Left forelimb (tissue), 1 donor: ENCODE measurements around the gene OBP2A.

Experiments
- DNase-seq: peaks from one replicate; pipeline ENCODE4 v3.0.0-alpha.2; 2018; ENCODE audit warnings: low spot score

OBP2A gene

DNA sequence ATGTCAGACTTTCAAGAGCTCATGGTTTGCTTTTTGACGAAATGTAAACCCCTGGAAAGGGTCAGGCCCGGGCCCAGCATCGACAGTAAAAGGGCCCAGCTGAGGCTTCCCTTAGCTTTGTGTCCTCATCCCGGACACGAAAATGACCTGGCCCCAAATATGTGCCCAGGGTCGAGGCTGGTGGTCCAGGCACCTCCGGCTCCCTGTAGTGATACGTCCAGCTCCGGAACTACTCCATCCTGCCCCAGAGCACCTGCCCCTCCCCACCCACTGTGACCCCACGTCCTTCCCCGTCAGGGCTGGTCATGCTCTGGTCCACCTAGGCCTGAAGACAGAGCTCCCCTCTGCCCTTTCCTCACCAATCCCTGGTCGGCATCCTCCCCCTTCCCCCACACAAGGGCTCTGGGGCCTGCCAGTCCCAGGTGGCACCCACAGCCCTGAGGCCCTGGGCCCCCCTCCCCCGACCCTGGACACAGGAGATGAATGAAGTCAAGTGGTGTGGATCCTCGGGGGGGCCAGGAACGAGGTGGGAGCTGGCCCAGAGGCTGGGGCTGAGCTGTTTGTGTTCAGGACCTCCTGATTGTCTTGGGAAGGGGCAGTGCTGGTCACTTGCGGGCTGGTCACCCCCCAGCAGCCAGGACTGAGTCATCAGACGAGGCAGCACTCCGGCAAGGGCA lies 6.2 kb downstream of the OBP2A start:
- DNase-seq = no peak

DNA sequence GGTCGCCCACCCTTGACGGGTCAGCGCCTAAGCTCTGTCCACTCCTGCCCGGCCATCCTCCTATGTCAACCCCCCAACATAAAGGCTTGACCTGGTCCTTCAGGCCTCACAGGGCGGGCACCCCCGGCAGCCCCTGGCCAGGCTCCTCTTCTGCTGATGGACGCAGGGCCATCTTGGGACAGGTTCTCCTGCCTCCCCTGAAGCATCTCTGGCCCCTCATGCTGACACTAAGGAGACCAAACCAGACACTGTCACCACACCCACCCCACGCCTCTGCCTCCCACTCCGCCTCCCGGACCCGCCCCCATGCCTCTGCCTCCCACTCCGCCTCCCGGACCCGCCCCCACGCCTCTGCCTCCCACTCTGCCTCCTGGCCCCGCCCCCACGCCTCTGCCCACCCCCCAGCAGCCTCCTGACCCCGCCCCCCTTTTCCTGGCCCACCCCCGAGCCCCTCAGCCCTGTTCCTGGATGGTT lies 6.8 kb downstream of the OBP2A start:
- no peak for DNase-seq

DNA sequence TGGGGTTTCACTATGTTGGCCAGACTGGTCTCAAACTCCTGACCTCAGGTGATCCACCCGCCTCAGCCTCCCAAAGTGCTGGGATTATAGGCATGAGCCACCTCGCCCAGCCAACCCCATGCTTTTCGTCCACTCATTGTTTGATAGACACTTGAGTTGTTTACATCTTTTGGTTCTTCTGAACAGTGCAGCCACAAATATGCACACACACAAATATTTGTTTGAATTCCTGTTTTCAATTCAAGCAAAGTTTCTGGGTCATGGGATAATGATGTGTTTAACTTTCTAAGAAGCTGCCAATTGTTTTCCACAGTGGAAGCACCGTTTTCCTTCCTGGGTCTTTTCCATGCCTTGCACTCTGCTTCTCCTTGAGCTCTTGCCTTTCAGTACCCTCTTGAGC lies 8.8 kb downstream of the OBP2A start:
- DNase-seq = no peak

DNA sequence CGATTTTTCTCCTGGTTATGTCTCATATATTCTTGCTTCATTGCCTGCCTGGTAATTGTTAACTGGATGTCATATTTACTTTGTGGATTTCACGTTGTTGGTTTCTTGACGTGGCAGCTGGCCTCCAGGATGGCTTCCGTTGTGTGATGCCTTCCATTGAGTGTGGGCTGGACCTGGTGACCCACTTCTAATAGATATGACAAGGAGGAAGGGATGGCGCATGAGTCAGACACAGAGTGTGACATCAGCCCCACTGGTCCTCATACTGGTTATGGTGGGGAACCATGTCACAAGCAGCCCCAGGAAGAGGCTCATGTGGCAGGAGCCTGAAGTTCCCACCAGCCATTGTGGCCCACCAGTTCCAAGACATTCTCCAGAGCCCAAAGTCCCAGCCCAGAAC lies 9.3 kb downstream of the OBP2A start:
- no peak for DNase-seq

DNA sequence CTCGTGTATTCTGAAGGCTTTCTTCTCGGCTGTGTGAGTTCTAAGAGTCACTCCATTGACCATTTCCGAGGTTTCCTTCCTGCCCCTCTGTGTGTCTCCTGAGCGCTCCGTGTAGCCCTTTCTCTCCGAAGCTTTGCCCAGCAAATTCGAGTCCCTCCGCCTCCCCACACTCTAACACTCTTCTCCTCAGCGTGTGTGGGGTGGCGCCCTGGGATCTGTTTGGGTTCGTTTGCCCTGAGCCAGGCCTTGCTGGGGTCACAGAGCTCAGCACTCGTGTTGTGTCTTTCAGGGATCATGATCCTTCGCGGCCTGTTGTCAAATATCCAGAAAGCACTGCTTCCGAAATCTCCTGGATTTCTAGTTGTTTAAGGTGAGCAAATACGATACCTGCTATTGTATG lies 10.0 kb downstream of the OBP2A start:
- DNase-seq = no peak

DNA sequence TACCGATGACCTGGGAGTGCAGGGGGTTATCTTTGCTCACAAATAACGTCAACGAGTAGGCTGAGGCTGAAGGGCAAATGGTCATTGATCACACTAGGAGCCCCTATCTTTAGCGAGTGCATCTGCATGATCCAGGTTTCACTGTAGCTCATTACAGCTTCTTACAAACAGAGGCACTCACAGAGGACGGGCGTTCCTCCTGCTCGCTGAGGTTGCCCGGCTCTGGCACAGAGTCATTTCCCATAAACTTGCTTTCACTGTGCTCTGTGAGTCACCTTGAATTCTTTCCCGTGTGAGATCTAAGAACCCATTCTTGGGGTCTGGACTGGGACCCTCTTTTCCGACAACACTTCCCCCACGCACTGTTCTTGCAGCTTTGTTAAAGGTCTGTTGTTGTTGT lies 13.7 kb downstream of the OBP2A start:
- no peak for DNase-seq

DNA sequence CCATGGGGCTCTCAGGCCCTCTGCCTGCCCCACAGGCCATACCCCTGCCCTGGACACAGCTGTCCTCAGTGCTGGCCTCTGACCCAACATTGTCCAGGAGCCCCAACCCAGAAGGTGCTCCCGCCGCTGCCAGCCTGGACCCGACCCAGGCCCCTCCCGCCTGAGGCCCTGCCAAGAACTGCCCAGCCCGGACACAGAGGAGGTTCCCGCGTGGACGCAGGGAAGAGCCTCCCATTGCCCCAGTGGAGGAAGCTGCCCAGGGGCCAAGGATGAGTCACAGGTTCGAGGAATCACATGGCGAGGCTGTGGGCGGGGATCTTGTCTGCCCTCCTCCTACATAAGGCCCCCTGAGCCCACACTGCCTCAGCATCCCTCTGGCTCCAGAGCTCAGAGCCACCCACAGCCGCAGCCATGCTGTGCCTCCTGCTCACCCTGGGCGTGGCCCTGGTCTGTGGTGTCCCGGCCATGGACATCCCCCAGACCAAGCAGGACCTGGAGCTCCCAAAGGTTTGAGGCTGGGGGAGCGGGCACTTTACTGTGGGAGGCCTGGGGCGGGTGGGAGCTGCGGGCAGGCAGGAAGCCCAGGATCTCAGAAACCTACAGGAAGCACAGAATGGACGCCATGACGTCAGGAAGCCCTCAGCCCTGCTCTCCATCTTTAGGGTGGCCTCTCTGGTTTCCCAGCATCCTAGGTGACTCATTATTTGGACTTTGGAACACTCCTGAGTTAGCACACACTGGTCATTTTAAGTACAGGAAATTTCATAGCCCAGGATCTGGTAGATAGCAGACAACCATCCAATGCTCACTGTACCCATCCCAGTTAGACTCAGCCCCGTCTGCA lies 15.7 kb downstream of the OBP2A start, which contains the start of gene PAEP:
Gene PAEP, plus strand, starts transcription at position 366 of the 844 bp plus-strand sequence.
- DNase-seq = no peak

DNA sequence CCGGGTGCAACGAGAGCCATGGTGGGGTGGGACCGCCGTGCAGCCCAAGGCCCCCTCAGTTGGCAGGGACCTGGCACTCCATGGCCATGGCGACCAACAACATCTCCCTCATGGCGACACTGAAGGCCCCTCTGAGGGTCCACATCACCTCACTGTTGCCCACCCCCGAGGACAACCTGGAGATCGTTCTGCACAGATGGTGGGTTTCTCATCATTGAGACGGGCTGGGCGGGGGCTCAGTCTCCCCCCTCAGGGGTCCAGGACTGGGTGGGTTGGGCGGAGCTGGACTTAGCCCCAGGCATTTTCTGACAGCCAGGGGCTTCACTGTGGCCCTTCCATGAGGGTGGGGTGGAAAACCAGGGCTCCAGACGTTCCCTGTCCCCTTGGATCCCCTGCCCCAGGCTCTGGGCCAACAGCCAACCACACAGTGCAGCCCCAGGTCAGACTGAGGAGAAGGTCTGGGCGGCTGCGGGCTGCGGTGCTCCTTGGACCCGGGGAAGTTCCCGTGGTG lies 16.4 kb downstream of the OBP2A start:
- no peak for DNase-seq

DNA sequence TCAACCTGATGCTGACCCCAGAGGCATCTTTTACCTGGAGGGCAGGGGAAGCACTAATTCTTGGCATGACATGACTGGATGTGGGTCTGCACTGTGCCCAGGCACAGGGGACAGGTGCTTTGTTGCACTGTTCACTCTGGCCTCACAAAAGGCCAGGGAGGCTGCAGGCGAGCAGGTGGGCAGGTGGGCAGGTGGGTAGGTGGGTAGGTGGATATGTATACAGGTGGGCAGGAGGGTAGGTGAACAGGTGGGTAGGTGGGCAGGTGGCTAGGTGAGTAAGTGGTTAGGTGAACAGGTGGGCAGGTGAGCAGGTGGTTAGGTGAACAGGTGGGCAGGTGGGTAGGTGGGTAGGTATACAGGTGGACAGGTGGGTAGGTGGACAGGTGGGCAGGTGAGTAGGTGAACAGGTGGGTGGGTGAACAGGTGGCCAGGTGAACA lies 17.1 kb downstream of the OBP2A start:
- DNase-seq = no peak

DNA sequence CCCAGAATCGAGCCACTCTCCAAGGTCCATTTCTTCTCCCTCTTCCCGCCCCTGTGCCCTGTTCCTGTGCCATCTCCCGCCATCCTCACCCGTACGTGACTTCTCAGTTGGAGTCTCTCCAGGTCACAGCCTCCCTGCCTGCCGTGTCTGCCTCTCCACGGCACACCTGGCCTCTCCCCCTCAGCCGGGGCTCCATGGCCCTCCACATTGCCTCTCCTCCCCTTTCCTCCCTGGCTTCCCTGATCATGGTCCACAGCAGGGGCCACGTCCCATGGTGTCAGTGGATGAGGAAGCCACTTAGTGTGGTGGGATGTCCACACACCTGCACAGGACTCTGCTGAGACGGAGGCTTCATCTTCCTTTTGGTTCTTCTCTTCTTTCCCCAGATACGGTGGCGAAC lies 17.9 kb downstream of the OBP2A start:
- no peak for DNase-seq

DNA sequence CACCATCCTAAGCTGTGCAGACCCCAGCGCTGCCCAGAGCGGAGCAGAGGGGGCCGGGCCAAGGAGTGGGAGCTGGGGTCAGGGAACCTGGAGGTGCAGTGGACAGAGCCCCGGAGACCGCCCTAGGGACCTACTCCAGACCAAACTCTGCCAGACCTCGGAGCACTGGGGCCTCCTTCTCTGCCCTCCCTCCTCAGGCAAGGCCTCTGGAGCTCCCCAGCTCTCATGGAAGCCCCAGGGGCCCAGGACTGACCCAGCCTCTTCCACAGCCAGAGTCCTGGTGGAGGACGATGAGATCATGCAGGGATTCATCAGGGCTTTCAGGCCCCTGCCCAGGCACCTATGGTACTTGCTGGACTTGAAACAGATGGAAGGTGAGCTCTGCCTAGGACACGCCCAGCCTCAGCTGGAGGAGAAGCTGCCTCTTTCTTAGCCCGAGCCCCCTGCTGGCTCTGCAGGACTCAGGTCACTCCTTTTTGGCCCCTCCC lies 19.3 kb downstream of the OBP2A start:
- no peak for DNase-seq

DNA sequence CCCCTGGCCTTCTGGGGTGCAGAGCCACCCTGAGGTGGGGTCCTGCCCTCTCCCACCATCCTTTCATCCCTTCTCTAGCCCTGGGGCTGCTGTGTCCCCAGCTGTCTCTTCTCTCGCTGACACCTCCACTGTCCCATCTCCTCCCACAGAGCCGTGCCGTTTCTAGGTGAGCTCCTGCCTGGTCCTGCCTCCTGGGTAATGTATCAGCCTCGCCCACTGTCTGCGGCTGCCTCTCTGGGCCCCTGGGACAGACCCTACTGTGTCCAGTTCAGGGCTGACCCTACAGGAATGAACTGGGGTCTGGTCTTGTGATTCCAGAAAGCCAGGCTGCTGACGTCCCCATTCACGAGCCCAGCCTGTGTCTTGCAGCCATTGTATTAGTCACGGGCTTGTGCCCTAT lies 19.7 kb downstream of the OBP2A start:
- no peak for DNase-seq

DNA sequence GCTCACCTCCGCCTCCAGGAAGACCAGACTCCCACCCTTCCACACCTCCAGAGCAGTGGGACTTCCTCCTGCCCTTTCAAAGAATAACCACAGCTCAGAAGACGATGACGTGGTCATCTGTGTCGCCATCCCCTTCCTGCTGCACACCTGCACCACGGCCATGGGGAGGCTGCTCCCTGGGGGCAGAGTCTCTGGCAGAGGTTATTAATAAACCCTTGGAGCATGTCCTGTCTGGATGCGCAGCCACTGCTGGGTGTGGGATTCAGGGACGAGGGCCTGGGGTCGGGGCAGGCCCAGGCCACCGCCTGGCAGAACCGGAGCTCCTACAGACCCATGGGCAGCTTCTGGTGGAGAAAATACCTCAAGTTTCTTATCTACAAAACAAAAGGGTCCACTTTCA lies 20.6 kb downstream of the OBP2A start:
- DNase-seq = no peak

DNA sequence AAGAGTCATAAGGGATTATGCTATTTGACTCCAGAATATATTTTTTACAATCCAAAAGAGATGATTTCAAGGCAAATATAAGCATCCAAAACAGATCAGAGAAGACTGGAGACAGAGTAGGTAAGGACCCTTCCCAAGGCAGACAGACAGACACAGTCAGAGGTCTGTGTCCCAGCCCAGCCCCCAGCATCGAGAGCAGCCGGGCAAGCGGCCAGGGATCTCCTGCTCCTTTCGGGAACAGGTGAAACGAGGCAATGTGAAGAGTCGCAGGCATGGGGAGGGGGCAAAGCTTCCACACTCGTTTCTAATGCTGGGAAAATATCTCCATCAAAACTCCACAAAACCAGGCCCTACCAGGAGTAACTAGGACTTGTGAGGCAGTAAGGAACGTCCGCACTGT lies 21.4 kb downstream of the OBP2A start:
- DNase-seq = no peak

DNA sequence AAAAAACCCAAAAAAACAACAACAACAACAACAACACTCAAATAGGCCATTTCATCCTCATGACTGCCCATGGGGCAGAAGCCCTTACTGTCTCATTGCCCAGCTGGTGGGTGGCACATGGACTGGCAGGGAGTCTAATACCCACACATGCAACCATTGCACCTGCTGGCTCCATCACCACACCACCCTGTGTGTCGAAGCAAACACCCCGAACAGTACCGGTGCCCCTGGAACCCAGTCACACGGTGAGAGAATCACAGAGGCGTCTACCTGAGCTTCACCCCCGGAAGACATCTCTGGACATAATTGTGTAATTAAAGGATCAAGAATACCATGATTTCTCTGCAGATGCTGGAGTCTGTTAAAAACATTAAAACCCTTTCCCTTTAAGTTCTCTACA lies 22.1 kb downstream of the OBP2A start:
- no peak for DNase-seq

DNA sequence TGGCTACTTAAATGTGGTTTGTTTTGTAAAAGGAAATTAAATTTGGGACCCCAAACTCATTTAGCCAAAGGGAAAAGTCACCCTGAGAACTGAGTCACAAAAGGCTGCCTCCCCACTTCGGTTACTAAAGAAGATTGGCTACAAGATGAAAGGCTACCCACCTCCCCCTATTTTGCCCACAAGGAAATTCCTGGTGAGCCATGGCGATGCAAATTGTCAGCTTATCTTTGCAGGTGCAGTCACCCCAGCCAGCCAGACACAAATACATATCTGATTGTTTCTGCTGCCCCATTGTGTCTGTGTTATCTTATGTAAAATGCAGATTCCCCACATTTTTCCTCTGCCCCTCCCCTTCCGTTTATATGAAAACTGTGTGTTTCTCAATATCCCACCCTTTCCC lies 24.5 kb downstream of the OBP2A start:
- no peak for DNase-seq

DNA sequence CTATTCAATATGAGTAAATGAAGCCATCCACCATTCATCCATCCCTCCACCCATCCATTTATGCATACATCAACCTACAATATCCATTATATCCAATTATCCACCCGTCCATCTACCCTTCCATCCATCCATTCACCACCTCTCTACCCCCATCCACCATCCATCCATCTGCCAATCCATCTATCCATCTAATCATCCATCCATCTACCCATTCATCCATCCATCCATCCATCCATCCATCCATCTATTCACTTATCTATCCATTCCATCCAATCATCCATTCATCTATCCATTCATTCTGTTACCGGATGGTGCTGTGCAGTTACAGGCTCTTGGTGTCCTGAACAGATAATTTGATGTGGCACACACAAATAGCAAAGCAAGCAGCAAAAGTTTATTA lies 26.3 kb downstream of the OBP2A start:
- no peak for DNase-seq

DNA sequence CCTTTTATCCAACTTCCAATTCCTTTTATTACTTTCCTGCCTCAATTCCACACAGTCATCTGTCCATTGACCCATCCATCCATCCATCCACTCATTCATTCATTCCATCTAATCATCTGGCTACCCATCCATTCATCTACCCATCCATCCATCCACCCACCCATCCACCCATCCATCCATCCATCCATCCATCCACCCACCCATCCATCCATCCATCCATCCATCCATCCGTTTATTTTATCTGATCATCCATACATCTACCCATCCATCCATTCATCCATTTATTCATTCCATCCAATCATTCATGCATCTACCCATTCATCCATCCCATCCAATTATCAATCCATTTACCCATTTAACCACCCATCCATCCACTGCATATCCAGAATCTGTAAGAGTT lies 27.2 kb downstream of the OBP2A start:
- DNase-seq = no peak

DNA sequence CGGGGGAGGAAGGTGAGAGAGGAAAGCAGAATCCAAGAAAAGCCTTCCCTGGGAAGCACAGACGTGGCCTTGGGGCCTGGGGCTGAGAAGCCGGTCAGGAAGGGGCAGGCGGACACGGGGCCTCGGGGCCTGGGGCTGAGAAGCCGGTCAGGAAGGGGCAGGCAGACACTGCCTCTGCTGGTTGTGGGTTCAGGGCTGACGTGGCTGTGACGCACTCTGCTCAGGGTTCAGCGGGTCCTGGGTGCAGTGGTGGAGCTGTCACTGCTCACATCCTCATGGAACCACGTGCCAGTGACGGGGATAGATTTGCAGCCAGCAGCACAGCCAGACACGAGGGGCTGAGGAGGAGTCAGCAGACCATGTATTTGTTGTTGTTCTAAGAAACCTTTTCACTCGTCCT lies 28.4 kb downstream of the OBP2A start:
- no peak for DNase-seq

DNA sequence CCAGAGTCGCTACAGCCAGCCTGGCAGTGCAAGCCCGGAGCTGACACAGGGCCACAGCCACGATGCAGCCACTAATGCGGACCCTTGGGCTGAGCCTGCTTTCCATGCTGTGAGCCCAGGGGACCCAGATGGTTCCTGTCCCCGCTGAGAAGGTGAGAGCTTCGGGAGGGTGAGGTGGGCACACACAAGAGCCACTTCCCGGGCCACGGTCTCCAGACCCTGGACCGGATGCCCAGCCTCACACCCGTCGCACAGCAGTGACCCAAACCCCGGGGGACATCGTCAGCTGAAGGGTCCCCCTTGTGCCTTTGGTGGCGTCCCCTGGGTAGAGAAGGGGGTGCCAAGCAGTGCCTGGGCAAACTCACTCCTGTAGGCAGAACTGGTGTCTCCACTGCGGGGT lies 29.0 kb downstream of the OBP2A start:
- no peak for DNase-seq

DNA sequence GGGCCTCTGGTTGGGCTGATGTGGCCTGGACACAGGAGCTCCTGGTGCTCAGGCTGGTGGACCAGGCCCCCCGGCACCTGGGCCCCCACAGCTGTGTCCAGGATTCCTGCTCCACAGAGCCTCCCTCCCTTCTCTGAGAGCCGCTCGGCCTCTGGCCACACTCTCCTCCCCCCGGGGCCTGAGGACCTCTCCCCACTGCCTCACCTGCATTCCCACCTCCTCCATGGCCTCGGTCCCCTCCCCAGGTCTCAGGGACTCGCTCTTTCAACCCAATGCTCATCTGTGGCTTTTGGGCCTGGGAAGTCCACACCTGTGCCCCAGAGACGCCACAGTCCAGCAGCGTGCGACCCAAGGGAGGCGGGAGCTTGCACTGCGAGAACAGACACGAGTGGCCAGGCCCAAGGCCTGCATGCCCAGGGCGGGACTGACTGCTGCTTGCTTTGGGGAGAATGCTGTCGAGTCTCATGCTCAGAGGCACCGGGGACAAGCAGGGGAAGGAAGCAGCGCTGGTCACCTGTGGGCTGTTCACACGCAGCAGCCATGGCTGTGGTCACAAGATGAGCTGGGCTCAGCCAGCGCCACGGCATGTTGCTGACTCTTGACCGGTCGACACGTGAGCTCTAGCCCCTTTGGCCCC lies 30.2 kb downstream of the OBP2A start:
- DNase-seq = no peak

DNA sequence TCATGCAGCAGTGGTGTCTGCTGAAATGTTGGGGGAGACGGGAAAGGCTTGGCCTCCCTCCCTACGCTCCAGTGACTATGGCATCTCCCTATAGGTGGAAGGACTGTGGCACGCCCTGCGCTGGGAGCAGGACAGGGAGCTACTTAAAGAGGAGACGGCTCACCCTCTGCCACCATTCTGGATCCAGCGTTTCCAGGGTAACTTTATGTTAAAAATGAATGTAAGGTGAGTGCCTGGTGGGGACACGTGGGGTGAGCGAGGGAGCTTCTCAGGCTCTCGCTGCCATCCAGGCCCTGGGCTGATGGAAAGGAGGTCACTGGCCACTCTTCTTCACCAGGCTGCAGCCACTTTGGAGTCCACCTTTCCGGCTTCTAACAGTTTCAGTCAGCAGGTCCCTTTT lies 31.3 kb downstream of the OBP2A start:
- no peak for DNase-seq

DNA sequence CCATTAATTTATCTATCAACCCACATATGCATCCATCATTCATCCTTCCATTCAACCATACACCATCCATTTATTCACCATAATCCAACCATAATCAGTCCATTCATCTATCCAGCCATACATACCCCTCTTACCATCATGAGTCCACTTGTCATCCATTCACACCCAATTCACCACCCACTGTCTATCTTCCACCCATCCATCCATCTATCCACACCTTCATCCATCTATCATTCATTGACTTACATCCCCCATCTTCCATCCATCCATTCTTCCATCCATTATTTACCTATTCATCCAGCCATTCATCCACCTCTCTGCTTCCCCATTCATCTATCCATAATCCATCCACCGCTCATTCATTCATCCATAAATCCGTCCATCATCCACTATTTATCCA lies 33.4 kb downstream of the OBP2A start:
- no peak for DNase-seq
